HEK293 (cell line): ENCODE results near the gene FBXO17.
A peak's percentile ranks its signal among the peaks of the same experiment; 100 is the strongest.

ENCODE experiments used
- CTCF ChIA-PET: fragments of 350-600 bp; formaldehyde crosslinking; extraction: SDS; loops from one replicate; lab custom pipeline; 2021; ENCODE audit warnings: antibody characterized with exemption; lab: Yijun Ruan, JAX
- POLR2A ChIA-PET: fragments of 300-600 bp; formaldehyde crosslinking; extraction: SDS; loops from one replicate; lab custom pipeline; 2020; ENCODE audit warnings: antibody characterized with exemption, inconsistent platforms; lab: Yijun Ruan, JAX
- H3K27ac ChIP-seq: fragments of 200-500 bp; sonication (Bioruptor generic); 2 replicates; pipeline ENCODE4 v1.5.1; 2014; ENCODE audit warnings: low read depth, low read length, control low read depth, inconsistent platforms; ENCODE audit errors: extremely low read depth
- H3K36me3 ChIP-seq, 2 experiments: fragments of 200-500 bp in 1 of 2; sonication (Bioruptor generic) in 1 of 2; 1 replicate in 1 of 2; 2 replicates in 1 of 2; pipeline ENCODE4 v1.5.1; 2014 to 2017; ENCODE audit warnings: inconsistent platforms in 2 of 2, low read length in 2 of 2; ENCODE audit not compliant: control insufficient read depth in 2 of 2, insufficient read depth in 1 of 2
- H3K4me1 ChIP-seq: fragments of 200-500 bp; sonication (Bioruptor generic); 2 replicates; pipeline ENCODE4 v1.5.1; 2014; ENCODE audit warnings: mild to moderate bottlenecking, low read length, inconsistent platforms; ENCODE audit not compliant: control insufficient read depth, insufficient read depth
- H3K4me3 ChIP-seq: 2 replicates; pipeline ENCODE4 v1.5.1; 2011; ENCODE audit warnings: low read depth, mild to moderate bottlenecking, control low read depth, low read length, moderate library complexity
- H3K9me3 ChIP-seq: fragments of 200-500 bp; sonication (Bioruptor generic); 2 replicates; pipeline ENCODE4 v1.5.1; 2014; ENCODE audit warnings: low read depth, low read length, inconsistent platforms; ENCODE audit not compliant: control insufficient read depth, insufficient read depth
- ELK4 ChIP-seq: IDR thresholded peaks from 2 replicates; pipeline ENCODE4 v1.6.1; 2011; ENCODE audit warnings: mild to moderate bottlenecking, low read depth, low read length, borderline replicate concordance
- GLI4 ChIP-seq: fragments of 450-650 bp; formaldehyde crosslinking; IDR thresholded peaks from 2 replicates; pipeline ENCODE4 v1.5.1; 2016; ENCODE audit warnings: missing biosample characterization, missing genetic modification characterization
- GLIS1 ChIP-seq: fragments of 450-650 bp; formaldehyde crosslinking; IDR thresholded peaks from 2 replicates; pipeline ENCODE4 v1.5.1; 2016; ENCODE audit warnings: missing biosample characterization, missing genetic modification characterization
- KLF8 ChIP-seq: fragments of 450-650 bp; formaldehyde crosslinking; IDR thresholded peaks from 2 replicates; pipeline ENCODE4 v1.5.1; 2016; ENCODE audit warnings: missing biosample characterization, missing genetic modification characterization
- OVOL3 ChIP-seq: fragments of 450-650 bp; formaldehyde crosslinking; IDR thresholded peaks from 2 replicates; pipeline ENCODE4 v1.5.1; 2016; ENCODE audit warnings: missing biosample characterization, missing genetic modification characterization
- PRDM6 ChIP-seq: fragments of 450-650 bp; formaldehyde crosslinking; IDR thresholded peaks from 2 replicates; pipeline ENCODE4 v1.5.1; 2017; ENCODE audit warnings: missing biosample characterization, missing genetic modification characterization
- SCRT2 ChIP-seq: fragments of 450-650 bp; formaldehyde crosslinking; IDR thresholded peaks from 2 replicates; pipeline ENCODE4 v1.5.1; 2016; ENCODE audit warnings: missing biosample characterization, missing genetic modification characterization
- TCF7L2 ChIP-seq: IDR thresholded peaks from 2 replicates; pipeline ENCODE4 v1.6.1; 2011; ENCODE audit warnings: low read depth, mild to moderate bottlenecking, inconsistent platforms, low read length, moderate library complexity, borderline replicate concordance
- ZBTB48 ChIP-seq: fragments of 450-650 bp; formaldehyde crosslinking; IDR thresholded peaks from 2 replicates; pipeline ENCODE4 v1.5.1; 2016; ENCODE audit warnings: missing biosample characterization, missing genetic modification characterization
- ZBTB49 ChIP-seq: fragments of 450-650 bp; formaldehyde crosslinking; IDR thresholded peaks from 2 replicates; pipeline ENCODE4 v1.5.1; 2016; ENCODE audit warnings: missing biosample characterization, missing genetic modification characterization, low read depth
- ZEB2 ChIP-seq: fragments of 450-650 bp; formaldehyde crosslinking; IDR thresholded peaks from 2 replicates; pipeline ENCODE4 v1.5.1; 2016; ENCODE audit warnings: missing biosample characterization, missing genetic modification characterization
- ZNF112 ChIP-seq: fragments of 450-650 bp; formaldehyde crosslinking; IDR thresholded peaks from 2 replicates; pipeline ENCODE4 v1.5.0; 2017; ENCODE audit warnings: missing biosample characterization, missing genetic modification characterization
- ZNF140 ChIP-seq: fragments of 450-650 bp; formaldehyde crosslinking; IDR thresholded peaks from 2 replicates; pipeline ENCODE4 v1.5.1; 2016; ENCODE audit warnings: missing biosample characterization, missing genetic modification characterization
- ZNF211 ChIP-seq: fragments of 450-650 bp; formaldehyde crosslinking; IDR thresholded peaks from 2 replicates; pipeline ENCODE4 v1.5.1; 2016; ENCODE audit warnings: low read depth, missing biosample characterization, missing genetic modification characterization
- ZNF23 ChIP-seq: fragments of 450-650 bp; formaldehyde crosslinking; IDR thresholded peaks from 2 replicates; pipeline ENCODE4 v1.5.1; 2016; ENCODE audit warnings: missing biosample characterization, missing genetic modification characterization, borderline replicate concordance
- ZNF280D ChIP-seq: fragments of 450-650 bp; formaldehyde crosslinking; IDR thresholded peaks from 2 replicates; pipeline ENCODE4 v1.5.1; 2016; ENCODE audit warnings: missing biosample characterization, missing genetic modification characterization
- ZNF394 ChIP-seq: fragments of 450-650 bp; formaldehyde crosslinking; IDR thresholded peaks from 2 replicates; pipeline ENCODE4 v1.5.1; 2016; ENCODE audit warnings: missing biosample characterization, missing genetic modification characterization, mild to moderate bottlenecking, moderate library complexity, borderline replicate concordance
- ZNF473 ChIP-seq: fragments of 450-650 bp; formaldehyde crosslinking; IDR thresholded peaks from 2 replicates; pipeline ENCODE4 v1.5.1; 2017; ENCODE audit warnings: missing biosample characterization, missing genetic modification characterization
- ZNF544 ChIP-seq: fragments of 450-650 bp; formaldehyde crosslinking; IDR thresholded peaks from 2 replicates; pipeline ENCODE4 v1.5.0; 2017; ENCODE audit warnings: missing biosample characterization, missing genetic modification characterization
- ZNF580 ChIP-seq: fragments of 450-650 bp; formaldehyde crosslinking; IDR thresholded peaks from 2 replicates; pipeline ENCODE4 v1.5.1; 2016; ENCODE audit warnings: missing biosample characterization, missing genetic modification characterization
- ZNF585B ChIP-seq: fragments of 450-650 bp; formaldehyde crosslinking; IDR thresholded peaks from 2 replicates; pipeline ENCODE4 v1.5.1; 2016; ENCODE audit warnings: missing biosample characterization, missing genetic modification characterization
- ZNF707 ChIP-seq: fragments of 450-650 bp; formaldehyde crosslinking; IDR thresholded peaks from 2 replicates; pipeline ENCODE4 v1.5.1; 2016; ENCODE audit warnings: missing biosample characterization, missing genetic modification characterization
- ZNF777 ChIP-seq: fragments of 450-650 bp; formaldehyde crosslinking; IDR thresholded peaks from 2 replicates; pipeline ENCODE4 v1.5.1; 2017; ENCODE audit warnings: missing biosample characterization, missing genetic modification characterization, borderline replicate concordance

FBXO17 gene

GRCh38 chr19:38900202-38900629 lies 75.3 kb downstream of the FBXO17 start (continued):
- no peak for TF ChIP-seq ZBTB49 (tag by site-specific recombination)
- no peak for TF ChIP-seq ZNF473 (tag by site-specific recombination)
- no peak for TF ChIP-seq ELK4
- TF ChIP-seq OVOL3 (tag by site-specific recombination), result no peak
- no peak; the same call in 1 of the 2 replicates for TF ChIP-seq ZNF394 (tag by site-specific recombination)
- no peak for TF ChIP-seq ZNF544 (tag by site-specific recombination)
- TF ChIP-seq, all 188 proteins: peak for 25

GRCh38 chr19:38899447-38900201 lies 75.9 kb downstream of the FBXO17 start, which contains the start of the genes NFKBIB and SIRT2:
NFKBIB (plus strand) TSS chr19:38899969; CDS start chr19:38900033, 64 bp downstream.
SIRT2 (minus strand) TSS chr19:38899618; CDS start chr19:38899521, 97 bp downstream.
- Histone ChIP-seq H3K4me1 (peaks cover 21% of the 10 kb centered on the region), H3K27ac (peak within 1 kb of the TSS; percentile 85), H3K4me3 (peak within 1 kb of the TSS; percentile 58), H3K9me3 (peaks cover 3% of the 10 kb centered on the region; the same call in 1 of the 2 replicates), H3K36me3 (peaks cover 6 to 21% of the 10 kb centered on the region in 2 experiments)
- ChIA-PET CTCF (interaction anchor here (0.7 to 4.0 kb wide), 8 partner anchors 12 to 596 kb away, joined by 3 to 63 read pairs (median 3); partner anchors contain the start of genes MRPS12 and SARS2), POLR2A (interaction anchor here (0.6 to 2.4 kb wide), 22 partner anchors 9 to 512 kb away, joined by 3 to 29 read pairs (median 6); partner anchors contain the start of genes ACTN4, CCER2, ECH1 and EIF3K)
- TF ChIP-seq ZNF112 (tag by site-specific recombination), result no peak
- TF ChIP-seq KLF8 (tag by site-specific recombination), result peak; percentile 99
- no peak for TF ChIP-seq ZNF140 (tag by site-specific recombination)
- TF ChIP-seq ZNF280D, result peak; percentile 51; the same call in 1 of the 2 replicates
- peak; percentile 69 for TF ChIP-seq ZEB2 (tag by site-specific recombination)
- no peak for TF ChIP-seq PRDM6 (tag by site-specific recombination)
- no peak; the same call in none of the 2 replicates for TF ChIP-seq ZBTB48 (tag by site-specific recombination)
- TF ChIP-seq TCF7L2, result no peak
- no peak for TF ChIP-seq GLI4
- no peak for TF ChIP-seq ZNF585B
- TF ChIP-seq ZNF777 (tag by site-specific recombination), result peak; percentile 92; the same call in 1 of the 2 replicates
- TF ChIP-seq ZNF707, result no peak
- TF ChIP-seq ZNF580, result peak; percentile 71; the same call in 1 of the 2 replicates
- no peak for TF ChIP-seq ZNF211
- peak; percentile 100 for TF ChIP-seq SCRT2 (tag by site-specific recombination)
- peak; percentile 99 for TF ChIP-seq GLIS1
- TF ChIP-seq ZNF23 (tag by site-specific recombination), result no peak
- no peak for TF ChIP-seq ZBTB49 (tag by site-specific recombination)
